SH-SY5Y (cell line): Measurements from ENCODE around the gene ACTBL2.

Experiments
- GATA2 ChIP-seq: IDR thresholded peaks from 2 replicates; pipeline ENCODE4 v1.6.1; 2011; ENCODE audit warnings: mild to moderate bottlenecking, low read depth, low read length
- GATA3 ChIP-seq: IDR thresholded peaks from 2 replicates; pipeline ENCODE4 v1.6.1; 2011; ENCODE audit warnings: low read depth, mild to moderate bottlenecking, low read length, moderate library complexity

- TF ChIP-seq GATA3: no peak
- TF ChIP-seq GATA2: no peak
Measured at GRCh38 chr5:57434227-57434640, 48.4 kb downstream of the ACTBL2 start.
